Measurements from ENCODE around the gene MCM9.

MCM9 gene

DNA sequence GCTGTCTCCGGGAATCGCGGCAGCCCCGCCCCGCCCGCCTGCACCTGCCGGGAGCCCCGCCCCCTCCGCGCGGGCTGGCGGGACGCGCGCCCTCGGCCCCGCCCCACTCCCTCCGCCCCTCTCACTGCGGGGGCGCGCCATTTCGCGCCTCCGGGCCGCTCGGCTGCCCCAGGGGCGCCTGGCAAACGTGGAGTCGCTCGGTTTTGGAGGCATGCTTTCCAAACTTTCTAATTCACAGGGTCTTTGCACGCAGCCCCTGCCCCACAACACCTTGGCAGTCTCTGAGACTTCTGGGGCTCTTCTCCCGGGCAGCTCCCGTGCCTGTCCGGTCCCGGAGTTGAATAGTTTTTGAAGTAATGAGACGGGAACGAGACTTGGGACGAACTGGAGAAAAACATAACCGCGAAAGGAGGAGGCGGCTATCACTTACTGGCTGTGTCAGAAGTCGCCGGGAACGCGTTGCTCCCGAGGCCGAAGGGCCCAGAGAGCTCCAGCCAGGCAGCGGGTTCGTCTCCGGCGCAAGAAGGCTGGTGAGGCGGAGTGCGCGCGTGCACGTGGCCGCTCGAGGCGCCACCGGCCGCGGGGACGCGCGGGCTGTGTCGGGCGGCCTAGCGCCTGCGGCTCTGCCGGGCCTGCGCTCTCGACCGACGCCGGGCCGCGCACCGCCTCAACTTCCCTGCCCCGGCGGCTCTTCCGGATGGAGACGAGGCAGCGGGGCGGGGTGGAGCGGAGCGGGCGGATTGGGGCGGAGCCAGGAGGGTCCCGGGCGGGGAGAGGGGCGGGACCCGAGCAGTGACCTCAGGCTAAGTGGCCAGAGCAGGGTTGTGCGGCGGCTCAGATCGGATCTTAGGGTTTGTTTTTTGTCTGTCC lies at the start of gene MCM9:
Gene MCM9, minus strand, starts transcription at position 699 of the 870 bp plus-strand sequence. CDS start 3,436 bp downstream, outside the sequence.
- peak; percentile 84 for DNase-seq (ENCODE audit: low spot score)

GRCh38 chr6:118984342-118984741 lies 49.4 kb upstream of the MCM9 start:
- DNase-seq (ENCODE audit: low spot score): no peak

- no peak for DNase-seq (ENCODE audit: low spot score)
Observed at GRCh38 chr6:118982575-118982911, 47.6 kb upstream of the MCM9 start.

- no peak for DNase-seq (ENCODE audit: low spot score)
Observed at GRCh38 chr6:118981884-118982574, 47.1 kb upstream of the MCM9 start.

- DNase-seq (ENCODE audit: low spot score): no peak
Observed at GRCh38 chr6:118980063-118980462, 45.1 kb upstream of the MCM9 start.

DNA sequence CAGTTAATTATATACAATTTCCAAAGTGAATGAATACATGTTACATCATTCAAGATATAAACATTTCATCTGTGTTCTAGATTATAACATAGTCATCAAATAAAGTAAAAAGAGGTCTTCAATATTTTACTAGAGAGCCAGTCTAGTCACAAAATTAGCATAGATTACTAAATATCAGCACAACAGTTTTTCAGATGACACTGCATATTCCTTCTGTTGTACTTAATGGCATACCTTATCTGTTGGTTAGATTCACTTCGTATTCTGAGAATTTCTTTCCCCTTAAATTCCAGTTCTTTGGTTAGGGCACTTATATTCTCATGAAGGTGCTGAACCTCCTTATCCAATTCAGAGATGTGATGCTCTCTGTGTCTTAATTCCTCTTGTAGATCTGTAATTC lies 39.8 kb upstream of the MCM9 start:
- no peak for DNase-seq (ENCODE audit: low spot score)

DNA sequence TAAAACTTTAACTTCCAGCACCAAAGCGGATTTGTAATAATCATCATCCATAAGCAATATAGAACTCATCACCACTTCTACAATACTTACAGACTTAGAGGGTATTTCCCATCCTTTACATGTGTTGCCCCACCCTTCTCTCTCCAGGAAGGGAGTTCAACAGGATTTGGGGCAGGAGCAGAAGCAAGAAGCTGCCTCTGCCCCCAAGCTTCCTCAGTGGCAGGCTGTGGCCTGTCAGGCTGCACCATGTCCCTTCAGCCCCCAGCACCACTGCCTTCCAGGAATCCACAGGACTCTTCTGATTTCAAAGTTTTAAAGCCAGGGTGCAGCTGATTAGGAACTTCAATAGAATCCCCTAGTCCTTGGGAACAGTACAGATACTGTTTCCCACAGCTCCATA lies 36.7 kb upstream of the MCM9 start:
- no peak for DNase-seq (ENCODE audit: low spot score)

GRCh38 chr6:118970866-118971265 lies 35.9 kb upstream of the MCM9 start:
- no peak for DNase-seq (ENCODE audit: low spot score)

GRCh38 chr6:118968416-118968815 lies 33.5 kb upstream of the MCM9 start:
- no peak for DNase-seq (ENCODE audit: low spot score)

GRCh38 chr6:118967239-118967638 lies 32.3 kb upstream of the MCM9 start:
- no peak for DNase-seq (ENCODE audit: low spot score)

GRCh38 chr6:118965843-118966370 lies 30.9 kb upstream of the MCM9 start:
- DNase-seq (ENCODE audit: low spot score): no peak

- DNase-seq (ENCODE audit: low spot score): no peak
Observed at GRCh38 chr6:118965371-118965770, 30.4 kb upstream of the MCM9 start.

- DNase-seq (ENCODE audit: low spot score): no peak
Observed at GRCh38 chr6:118963003-118963402, 28.0 kb upstream of the MCM9 start.

DNA sequence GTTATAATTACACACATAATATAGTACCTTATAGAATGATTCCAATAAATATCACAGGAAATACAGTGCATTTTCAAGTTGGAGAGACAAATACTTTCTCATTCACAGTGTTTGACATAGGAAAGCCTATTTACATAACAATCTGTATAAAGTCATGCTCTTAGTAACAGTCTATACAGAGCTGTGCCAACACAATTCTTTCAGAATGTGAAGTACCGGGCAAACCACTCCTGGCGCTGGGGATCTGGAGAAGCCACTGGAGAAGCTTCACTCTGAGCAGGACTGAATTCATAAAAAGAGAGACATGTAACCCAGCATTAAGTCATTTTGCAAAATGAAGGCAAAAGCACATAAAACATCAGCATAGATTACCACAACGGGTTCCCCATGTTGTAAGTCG lies 24.9 kb upstream of the MCM9 start:
- DNase-seq (ENCODE audit: low spot score): no peak

- DNase-seq (ENCODE audit: low spot score): no peak
Observed at GRCh38 chr6:118953391-118953790, 18.4 kb upstream of the MCM9 start.

GRCh38 chr6:118952683-118953082 lies 17.7 kb upstream of the MCM9 start:
- no peak for DNase-seq (ENCODE audit: low spot score)

- no peak for DNase-seq (ENCODE audit: low spot score)
Observed at GRCh38 chr6:118945217-118945616, 10.3 kb upstream of the MCM9 start.

GRCh38 chr6:118940770-118941169 lies 5.8 kb upstream of the MCM9 start:
- DNase-seq (ENCODE audit: low spot score): no peak

DNA sequence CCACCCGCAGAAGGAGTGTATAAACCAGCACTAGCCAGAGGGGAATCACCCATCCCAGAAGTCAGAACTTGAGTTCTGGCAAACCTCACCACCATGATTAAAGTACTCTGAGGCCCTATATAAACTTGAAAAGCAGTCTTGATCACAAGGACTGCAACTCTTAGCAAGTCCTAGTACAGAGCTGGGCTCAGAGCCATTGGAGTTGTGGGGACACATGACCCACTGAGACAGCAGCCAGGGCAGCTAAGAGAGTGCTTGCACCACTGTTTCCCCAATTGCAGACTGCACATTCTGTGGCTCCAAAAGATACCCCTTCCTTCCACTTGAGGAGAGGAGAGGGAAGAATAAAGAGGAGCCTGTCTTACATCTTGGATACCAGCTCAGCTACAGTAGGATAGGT lies 4.7 kb upstream of the MCM9 start:
- DNase-seq (ENCODE audit: low spot score): no peak

DNA sequence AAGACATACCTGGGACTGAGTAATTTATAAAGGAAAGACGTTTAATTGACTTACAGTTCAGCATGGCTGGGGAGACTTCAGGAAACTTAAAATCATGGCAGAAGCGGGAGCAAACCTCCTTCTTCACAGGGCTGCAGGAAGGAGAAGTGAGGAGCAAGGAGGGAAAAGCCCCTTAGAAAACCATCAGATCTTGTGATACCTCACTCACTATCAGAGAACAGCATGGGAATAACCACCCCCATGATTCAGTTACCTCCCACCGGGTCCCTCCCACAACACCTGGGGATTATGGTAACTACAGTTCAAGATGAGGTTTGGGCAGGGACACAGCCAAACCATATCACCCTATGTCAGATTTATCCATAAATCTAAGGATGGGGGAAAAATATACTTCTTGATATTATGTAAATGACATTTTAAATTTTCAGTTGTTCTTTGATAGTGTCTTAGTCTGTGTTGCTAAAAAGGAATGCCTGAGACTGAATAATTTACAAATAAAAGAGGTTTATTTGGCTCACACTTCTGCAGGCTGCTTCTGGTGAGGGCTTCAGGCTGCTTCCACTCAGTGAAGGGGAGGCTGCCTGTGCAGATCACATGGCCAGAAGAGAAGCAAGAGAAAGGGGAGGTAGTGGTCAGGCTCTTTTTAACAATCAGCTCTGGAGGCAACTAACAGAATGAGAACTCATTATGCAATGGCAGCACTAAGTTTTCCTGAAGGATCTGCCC lies 1.2 kb upstream of the MCM9 start:
- no peak for DNase-seq (ENCODE audit: low spot score)

- no peak for DNase-seq (ENCODE audit: low spot score)
Observed at GRCh38 chr6:118935331-118935668, 341 bp upstream of the MCM9 start.

- no peak for DNase-seq (ENCODE audit: low spot score)
Observed at GRCh38 chr6:118933855-118934460, 1.0 kb downstream of the MCM9 start.

Measured in CD4-positive, alpha-beta T cell treated with Interleukin-6 at 100 ng/mL for 8 hours (primary cell).